Measurements from ENCODE around the gene MUCL3. TPM values are rescaled to one million over a fixed set of nuclear protein-coding genes. Genes with fewer than 3 reads are reported as not detected.
"Not testable (repeated sequence)": the region's sequence is repeated elsewhere in the genome, so short reads cannot be mapped to it uniquely, and the experiment has no call there.

MUCL3 gene
- total RNA-seq, 1 donor from 2014 or later: not detected

GRCh38 chr6:30926644-30927043 lies 14.1 kb upstream of the MUCL3 start:
- H3K4me1 Mint-ChIP-seq (ENCODE audit: low read depth, unreplicated experiment): no peaks in the 10 kb centered on the region
- H3K36me3 Mint-ChIP-seq (ENCODE audit: unreplicated experiment): peaks cover 16% of the 10 kb centered on the region
- no peak for DNase-seq
- no peak overlapping the region for H3K4me3 Mint-ChIP-seq (ENCODE audit: unreplicated experiment)
- no peaks in the 10 kb centered on the region for H3K9me3 Mint-ChIP-seq (ENCODE audit: unreplicated experiment)
- H3K27me3 Mint-ChIP-seq (ENCODE audit: unreplicated experiment): peaks cover 4% of the 10 kb centered on the region
- no peak for TF ChIP-seq CTCF (IDR thresholded peaks at IDR 0.05; ENCODE audit: partially characterized antibody, unreplicated experiment)
- H3K27ac Mint-ChIP-seq (ENCODE audit: unreplicated experiment): no peak overlapping the region

- not testable (repeated sequence) for H3K4me1 Mint-ChIP-seq (ENCODE audit: low read depth, unreplicated experiment); H3K4me3 Mint-ChIP-seq (ENCODE audit: unreplicated experiment); H3K27ac Mint-ChIP-seq (ENCODE audit: unreplicated experiment); H3K9me3 Mint-ChIP-seq (ENCODE audit: unreplicated experiment); DNase-seq; H3K27me3 Mint-ChIP-seq (ENCODE audit: unreplicated experiment)
- H3K36me3 Mint-ChIP-seq (ENCODE audit: unreplicated experiment): peaks cover 16% of the 10 kb centered on the region
Measured at GRCh38 chr6:30927080-30927479, 13.7 kb upstream of the MUCL3 start.

GRCh38 chr6:30928677-30929076 lies 12.1 kb upstream of the MUCL3 start:
- Mint-ChIP-seq H3K27ac (ENCODE audit: unreplicated experiment) (no peak overlapping the region), H3K27me3 (ENCODE audit: unreplicated experiment) (peaks cover 6% of the 10 kb centered on the region), H3K36me3 (ENCODE audit: unreplicated experiment) (peaks cover 20% of the 10 kb centered on the region), H3K4me3 (ENCODE audit: unreplicated experiment) (no peak overlapping the region), H3K4me1 (ENCODE audit: low read depth, unreplicated experiment) (no peaks in the 10 kb centered on the region), H3K9me3 (ENCODE audit: unreplicated experiment) (peaks cover under 1% of the 10 kb centered on the region)
- DNase-seq: no peak
- no peak for TF ChIP-seq CTCF (IDR thresholded peaks at IDR 0.05; ENCODE audit: partially characterized antibody, unreplicated experiment)

- no peak for TF ChIP-seq CTCF (IDR thresholded peaks at IDR 0.05; ENCODE audit: partially characterized antibody, unreplicated experiment)
- H3K4me3 Mint-ChIP-seq (ENCODE audit: unreplicated experiment): no peak overlapping the region
- H3K4me1 Mint-ChIP-seq (ENCODE audit: low read depth, unreplicated experiment): no peaks in the 10 kb centered on the region
- no peak overlapping the region for H3K27ac Mint-ChIP-seq (ENCODE audit: unreplicated experiment)
- H3K27me3 Mint-ChIP-seq (ENCODE audit: unreplicated experiment): peaks cover 4% of the 10 kb centered on the region
- peaks cover 5% of the 10 kb centered on the region for H3K9me3 Mint-ChIP-seq (ENCODE audit: unreplicated experiment)
- no peak for DNase-seq
- H3K36me3 Mint-ChIP-seq (ENCODE audit: unreplicated experiment): peaks cover 23% of the 10 kb centered on the region
Measured at GRCh38 chr6:30930506-30930905, 10.3 kb upstream of the MUCL3 start.

GRCh38 chr6:30931272-30931671 lies 9.5 kb upstream of the MUCL3 start:
- Mint-ChIP-seq H3K9me3 (ENCODE audit: unreplicated experiment) (peaks cover 5% of the 10 kb centered on the region), H3K27me3 (ENCODE audit: unreplicated experiment) (peaks cover 4% of the 10 kb centered on the region), H3K4me3 (ENCODE audit: unreplicated experiment) (no peak overlapping the region), H3K36me3 (ENCODE audit: unreplicated experiment) (peaks cover 23% of the 10 kb centered on the region), H3K4me1 (ENCODE audit: low read depth, unreplicated experiment) (no peaks in the 10 kb centered on the region), H3K27ac (ENCODE audit: unreplicated experiment) (no peak overlapping the region)
- no peak for DNase-seq
- TF ChIP-seq CTCF (IDR thresholded peaks at IDR 0.05; ENCODE audit: partially characterized antibody, unreplicated experiment): no peak
